Measurements from ENCODE around the gene DENND2D. TPM values are rescaled to one million over a fixed set of nuclear protein-coding genes. Genes with fewer than 3 reads are reported as not detected.
A peak's percentile ranks its signal among the peaks of the same experiment; 100 is the strongest.

Gene DENND2D
- total RNA-seq, 2 donors from 2014 or later = 134 to 165 TPM

DNA sequence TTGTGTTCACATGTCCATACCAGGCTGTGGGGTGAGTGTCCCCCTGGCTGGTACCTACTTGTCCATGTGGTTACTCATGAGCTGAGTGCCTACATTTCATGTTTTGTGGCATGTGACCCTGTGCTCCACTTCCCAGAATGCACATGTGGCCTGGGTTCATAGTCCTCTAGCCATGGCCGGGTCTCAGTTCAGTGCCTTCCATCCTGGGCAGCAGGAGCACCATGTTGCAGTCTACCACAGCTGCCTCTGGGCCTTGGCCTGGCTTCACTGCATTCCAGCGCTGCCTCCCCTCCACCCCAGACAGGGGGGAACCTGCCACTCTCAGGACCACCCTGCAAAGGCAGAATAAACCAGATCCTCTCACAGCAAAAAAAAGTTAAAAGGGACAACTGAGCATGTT lies 54.9 kb downstream of the DENND2D start:
- ATAC-seq (replicated peaks in 1 of 2) (no peak), DNase-seq (no peak)
- peak overlapping the region; percentile 48 to 83 for H3K4me3 Mint-ChIP-seq
- H3K27ac Mint-ChIP-seq = peak overlapping the region; percentile 98
- no peaks in the 10 kb centered on the region for H3K9me3 Mint-ChIP-seq
- H3K36me3 Mint-ChIP-seq (ENCODE audit: insufficient read depth in 2 of 2) = peaks cover 1 to 21% of the 10 kb centered on the region in 2 donors
- peaks cover 75% of the 10 kb centered on the region for H3K4me1 Mint-ChIP-seq (ENCODE audit: low read depth)
- no peaks in the 10 kb centered on the region for H3K27me3 Mint-ChIP-seq (ENCODE audit: low read depth)

DNA sequence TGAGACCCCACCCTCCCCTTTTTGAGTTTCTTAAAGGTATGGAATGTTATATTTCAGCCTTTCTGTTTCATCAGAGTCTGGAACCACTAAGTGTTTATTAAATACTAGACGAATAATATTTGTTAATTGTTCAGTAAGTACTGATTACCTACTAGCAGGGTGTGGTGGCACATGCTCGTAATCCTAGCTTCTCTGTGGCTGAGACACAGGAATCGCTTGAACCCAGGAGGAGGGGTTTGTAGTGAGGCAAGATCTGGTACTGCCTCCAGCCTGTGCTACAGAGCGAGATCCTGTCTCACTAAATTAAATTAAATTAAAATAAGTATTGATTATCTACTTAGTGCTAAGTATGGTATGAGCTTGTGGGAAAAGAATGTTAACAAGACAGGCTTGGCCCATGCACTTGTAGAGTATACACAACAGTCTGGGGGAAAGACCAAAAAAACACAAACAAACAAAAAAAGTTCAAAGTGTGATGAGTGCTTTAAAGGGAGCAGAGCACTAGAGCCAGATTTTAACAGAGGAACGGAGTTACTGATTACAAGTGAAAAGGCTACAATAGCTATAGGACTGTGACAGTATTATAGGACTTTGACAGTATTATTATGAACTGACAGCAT lies 58.0 kb downstream of the DENND2D start:
- ATAC-seq (replicated peaks in 1 of 2) (no peak), DNase-seq (no peak)
- peak overlapping the region; percentile 89 to 96 for H3K4me3 Mint-ChIP-seq
- H3K4me1 Mint-ChIP-seq (ENCODE audit: low read depth) = peaks cover 69% of the 10 kb centered on the region
- no peak overlapping the region for H3K27ac Mint-ChIP-seq
- H3K36me3 Mint-ChIP-seq (ENCODE audit: insufficient read depth in 2 of 2) = peaks cover 5 to 8% of the 10 kb centered on the region in 2 donors
- H3K27me3 Mint-ChIP-seq (ENCODE audit: low read depth) = no peaks in the 10 kb centered on the region
- H3K9me3 Mint-ChIP-seq = no peaks in the 10 kb centered on the region

DNA sequence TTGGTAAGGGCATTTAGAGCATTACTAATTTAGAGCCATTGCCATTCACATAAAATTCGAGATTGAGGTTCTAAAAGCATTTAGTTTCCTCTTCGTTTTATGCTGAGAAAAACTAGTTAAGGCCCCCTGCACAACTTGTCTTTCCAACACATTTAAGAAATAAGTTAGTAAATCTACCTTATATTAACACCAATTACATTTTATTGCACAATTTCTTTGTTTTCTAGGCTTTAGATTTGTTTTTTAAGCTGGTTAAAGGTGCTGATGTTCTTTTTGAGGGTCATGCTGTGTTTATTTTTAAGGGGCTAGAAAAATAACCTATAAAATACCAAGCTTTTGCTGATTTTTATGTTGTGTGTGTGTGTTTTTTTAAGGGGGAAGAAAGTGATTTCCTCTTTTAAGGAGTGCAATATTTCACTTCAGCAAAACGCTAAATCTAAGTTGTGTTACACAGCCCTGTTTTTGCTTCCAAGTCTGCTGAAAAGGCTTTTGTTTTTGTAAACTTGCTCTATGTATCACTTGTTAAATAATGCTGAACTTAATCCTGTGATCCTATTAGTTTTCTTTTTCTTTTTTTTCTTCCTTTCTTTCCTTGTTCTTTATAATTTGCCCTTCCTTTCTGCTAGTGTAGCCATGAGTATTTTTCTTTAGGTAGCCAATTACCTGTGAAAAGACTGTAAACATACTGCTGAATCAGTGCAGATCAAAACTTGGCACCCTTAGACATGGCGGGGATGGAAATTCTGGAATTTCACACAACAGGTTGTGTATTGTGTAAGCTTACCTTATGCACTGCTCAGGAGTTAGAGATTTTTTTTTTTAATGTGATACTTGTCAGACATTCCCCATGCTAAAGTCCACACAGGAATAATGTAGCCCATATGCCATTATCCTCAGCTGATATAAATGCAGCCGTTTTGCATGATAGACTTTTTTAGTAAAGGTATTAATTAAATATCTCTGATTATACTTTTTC lies 58.9 kb downstream of the DENND2D start:
- Mint-ChIP-seq H3K4me3 (peak overlapping the region; percentile 89 to 96), H3K27me3 (ENCODE audit: low read depth) (no peaks in the 10 kb centered on the region), H3K4me1 (ENCODE audit: low read depth) (peaks cover 63% of the 10 kb centered on the region), H3K9me3 (no peaks in the 10 kb centered on the region), H3K36me3 (ENCODE audit: insufficient read depth in 2 of 2) (peaks cover 4 to 8% of the 10 kb centered on the region in 2 donors), H3K27ac (peak overlapping the region; percentile 74)
- ATAC-seq (replicated peaks in 1 of 2) (no peak), DNase-seq (no peak)

DNA sequence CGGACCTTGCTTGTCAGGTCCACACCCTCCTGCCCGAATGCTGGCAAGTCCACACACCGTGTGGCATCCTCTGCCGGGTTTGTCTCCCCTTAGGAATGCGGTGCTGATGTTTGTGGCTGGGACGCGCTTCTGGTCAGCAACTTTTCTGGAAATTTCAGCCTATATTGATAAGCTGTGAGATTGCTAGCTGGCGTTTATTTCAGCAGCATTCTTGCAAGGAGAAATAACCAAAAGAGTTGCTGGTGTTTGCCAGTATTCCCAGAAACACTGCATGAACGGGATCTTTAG lies 59.8 kb downstream of the DENND2D start:
- Mint-ChIP-seq H3K36me3 (ENCODE audit: insufficient read depth in 2 of 2) (peaks cover 8 to 11% of the 10 kb centered on the region in 2 donors), H3K4me3 (peak overlapping the region; percentile 89 to 96), H3K4me1 (ENCODE audit: low read depth) (peaks cover 59% of the 10 kb centered on the region), H3K27ac (peak overlapping the region; percentile 55), H3K9me3 (no peaks in the 10 kb centered on the region), H3K27me3 (ENCODE audit: low read depth) (no peaks in the 10 kb centered on the region)
- ATAC-seq (replicated peaks in 1 of 2) = no peak
- no peak for DNase-seq

DNA sequence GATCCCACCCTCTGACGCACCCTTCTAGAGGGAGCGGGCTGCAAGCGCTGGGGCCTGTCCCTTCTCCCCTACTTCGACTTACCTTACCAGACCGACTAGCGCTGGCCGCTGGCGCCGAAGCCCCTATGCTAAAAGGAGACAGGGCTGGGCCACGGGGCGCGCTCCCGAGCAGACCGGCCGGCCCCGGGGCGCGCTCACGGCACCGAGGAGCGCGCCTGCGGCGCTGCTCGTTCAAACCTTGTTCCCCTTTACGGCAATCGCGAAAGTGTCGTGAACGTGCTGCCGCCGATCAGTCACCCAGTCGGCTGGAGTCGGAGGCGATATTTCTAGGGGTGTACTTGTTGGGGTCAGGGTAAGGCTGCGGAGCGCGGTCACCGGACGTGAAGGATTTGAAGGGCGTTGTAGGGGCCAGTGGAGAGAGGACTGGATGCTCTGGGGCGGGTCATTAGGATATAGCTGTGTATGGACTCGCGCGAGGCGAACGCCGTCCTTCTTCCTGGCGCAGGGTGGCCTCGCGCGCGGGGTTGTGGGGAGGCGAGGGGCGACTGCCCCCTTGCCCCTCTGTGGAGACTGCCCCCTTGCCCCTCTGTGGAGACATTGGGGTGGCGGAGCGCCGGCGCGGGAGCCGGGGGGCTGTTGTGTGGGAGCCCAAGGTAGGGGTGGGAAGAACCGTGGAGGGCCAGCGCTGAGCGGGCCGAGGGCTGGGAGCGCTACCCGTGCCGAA lies 60.3 kb downstream of the DENND2D start, which contains the start of the genes CEPT1 and DRAM2:
Gene CEPT1 (plus strand): TSS at position 268 of the 724 bp plus-strand sequence. CDS start 7,492 bp downstream, outside the sequence.
Gene DRAM2 (minus strand): TSS at position 138 of the 724 bp plus-strand sequence. CDS start 8,539 bp downstream, outside the sequence.
- Mint-ChIP-seq H3K4me1 (ENCODE audit: low read depth) (peaks cover 57% of the 10 kb centered on the region), H3K4me3 (peak within 1 kb of the TSS; percentile 89 to 96), H3K36me3 (ENCODE audit: insufficient read depth in 2 of 2) (peaks cover 8 to 15% of the 10 kb centered on the region in 2 donors), H3K27ac (peak within 1 kb of the TSS; percentile 100), H3K9me3 (no peaks in the 10 kb centered on the region), H3K27me3 (ENCODE audit: low read depth) (no peaks in the 10 kb centered on the region)
- peak; percentile 92 to 98 for DNase-seq
- peak; percentile 84 to 87 for ATAC-seq (replicated peaks in 1 of 2)

DNA sequence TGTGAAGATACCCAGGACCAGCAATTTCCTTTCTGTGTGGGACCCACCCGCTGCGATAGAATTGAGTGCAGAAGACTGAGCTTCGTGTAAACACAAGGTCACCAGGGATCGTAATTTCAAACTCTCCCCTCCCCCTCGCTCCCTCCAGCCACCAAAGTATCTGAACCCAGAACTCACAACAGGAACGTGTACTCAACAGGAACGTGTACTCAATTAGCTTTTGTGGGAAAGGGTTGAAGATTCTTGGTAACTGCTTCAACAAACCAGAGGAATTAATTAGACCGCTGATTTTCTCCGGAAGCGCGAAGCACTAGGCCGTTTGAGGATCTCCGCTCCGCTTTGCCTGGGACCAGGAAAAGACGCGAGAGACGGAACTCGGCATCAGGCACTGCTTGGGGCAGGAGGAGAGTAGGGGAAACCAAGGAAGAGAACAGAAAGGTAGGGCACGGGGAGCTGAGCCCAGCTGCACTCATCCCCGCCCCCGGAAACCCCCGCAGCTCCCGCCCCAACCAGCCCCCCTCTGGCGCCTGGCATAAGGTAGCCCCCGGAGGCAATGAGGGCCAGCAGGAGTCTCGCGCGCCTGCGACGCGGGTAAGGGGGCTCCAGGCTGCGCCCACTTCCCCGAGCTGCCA lies 61.0 kb downstream of the DENND2D start:
- Mint-ChIP-seq H3K4me1 (ENCODE audit: low read depth) (peaks cover 56% of the 10 kb centered on the region), H3K36me3 (ENCODE audit: insufficient read depth in 2 of 2) (peaks cover 8 to 15% of the 10 kb centered on the region in 2 donors), H3K4me3 (peak overlapping the region; percentile 89 to 96), H3K27me3 (ENCODE audit: low read depth) (no peaks in the 10 kb centered on the region), H3K9me3 (no peaks in the 10 kb centered on the region), H3K27ac (peak overlapping the region; percentile 100)
- ATAC-seq (replicated peaks in 1 of 2) (no peak), DNase-seq (peak; percentile 21 to 38)

Other genes with a start within 250 kb of the DENND2D start
- gene LRIF1, start 236.7 kb downstream of the DENND2D start, total RNA-seq = 10 to 100 TPM; 28.5 to 30.0 TPM
- gene DRAM2, start 60.6 kb downstream of the DENND2D start, total RNA-seq = 10 to 100 TPM; 73.3 to 89.4 TPM
- gene CEPT1, start 60.4 kb downstream of the DENND2D start, total RNA-seq = 10 to 100 TPM; 44.5 to 50.4 TPM
- gene CHI3L2, start 27.1 kb upstream of the DENND2D start, total RNA-seq = 10 to 100 TPM in 1 of 2 donors, 1 to 10 TPM in 1; 9.0 to 10.6 TPM
- gene CHIA, start 90.2 kb upstream of the DENND2D start, total RNA-seq = not detected
- gene OVGP1, start 227.1 kb upstream of the DENND2D start, total RNA-seq = 1 to 10 TPM; 5.1 to 7.2 TPM
- gene WDR77, start 248.6 kb upstream of the DENND2D start, total RNA-seq = 10 to 100 TPM; 15.7 to 21.5 TPM
- 100 to 1,000 TPM; 203 to 245 TPM for gene ATP5PB, start 248.8 kb upstream of the DENND2D start, total RNA-seq

Data from activated T-cell treated with anti-CD3 and anti-CD28 coated beads, Interleukin-2, amount 50 U/mL, for 72 hours (primary cell).